GM21528 (cell line): ENCODE results near the gene CD207.

ENCODE experiments used
- ATAC-seq: cut with Tn5 transposase; IDR thresholded peaks from one replicate; pipeline ENCODE4 v1.9.1; 2021; ENCODE audit warnings: mild to moderate bottlenecking, moderate library complexity; ENCODE audit not compliant: unreplicated experiment, low FRiP score

The CD207 gene

GRCh38 chr2:70796262-70796661 is 39.4 kb downstream of the CD207 start:
- ATAC-seq, result no peak

DNA sequence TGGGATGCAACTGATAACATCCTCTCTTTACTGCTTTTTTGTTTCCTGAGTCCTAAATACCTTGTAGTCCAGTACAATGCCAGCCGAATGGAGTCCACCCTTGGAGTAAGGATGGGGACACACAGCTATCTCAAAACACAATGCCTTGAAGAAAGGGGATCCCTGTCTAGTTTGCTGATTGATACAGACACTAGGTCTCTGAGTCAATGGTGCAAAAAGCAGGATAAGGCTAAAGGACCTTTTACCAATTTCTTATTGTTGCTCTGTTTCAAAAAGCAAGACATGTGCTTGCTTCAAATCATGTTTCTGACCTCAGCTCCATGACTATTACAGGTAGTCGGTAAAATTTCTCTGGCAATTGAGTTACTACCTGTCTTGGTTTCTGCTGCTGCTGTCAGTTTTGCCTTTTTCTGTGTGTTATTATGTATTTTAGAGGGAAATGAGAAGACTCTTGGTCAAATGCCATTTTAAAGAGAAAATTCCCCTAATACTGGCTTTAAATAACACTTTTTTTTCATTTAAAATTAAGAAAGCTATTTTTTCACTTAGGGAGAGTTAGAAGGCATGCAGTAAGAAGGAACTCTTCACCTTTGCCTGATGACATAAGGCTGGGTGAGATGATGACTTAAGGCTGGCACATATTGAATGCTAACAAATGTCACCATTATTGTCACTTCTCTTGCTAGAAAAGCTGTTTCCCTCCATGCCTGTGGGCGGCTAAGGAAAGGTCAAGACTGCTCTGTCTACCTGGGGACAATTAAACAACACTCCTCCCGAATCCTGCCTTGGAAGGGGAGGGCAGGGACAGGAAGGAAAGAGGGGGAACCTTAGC is 40.2 kb downstream of the CD207 start:
- no peak for ATAC-seq

DNA sequence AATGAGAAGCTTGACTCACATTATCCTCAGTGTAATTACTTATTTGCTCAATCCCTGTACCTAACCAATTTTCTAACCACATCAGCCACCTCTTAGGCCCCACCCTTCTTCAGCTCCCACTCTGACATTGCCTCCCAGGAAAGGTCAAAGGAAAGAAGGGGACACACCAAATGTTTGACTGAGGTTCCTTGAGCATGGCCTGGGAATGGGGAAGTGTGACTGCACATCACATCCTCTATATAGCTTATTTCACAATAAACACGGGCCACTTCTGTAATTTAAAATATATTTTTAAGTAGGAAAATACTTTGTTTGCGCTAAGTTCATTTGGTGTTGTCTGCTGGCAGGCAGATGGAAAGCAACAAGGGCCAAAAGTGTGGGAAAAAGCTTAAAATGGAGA is 42.2 kb downstream of the CD207 start:
- ATAC-seq, result no peak

GRCh38 chr2:70790136-70790828 is 45.3 kb downstream of the CD207 start, which contains the start of gene FIGLA:
FIGLA (minus strand) TSS chr2:70790643; CDS start chr2:70790638, 5 bp downstream.
- ATAC-seq, result no peak

- no peak for ATAC-seq
Observed at GRCh38 chr2:70789304-70790135, 46.1 kb downstream of the CD207 start.

DNA sequence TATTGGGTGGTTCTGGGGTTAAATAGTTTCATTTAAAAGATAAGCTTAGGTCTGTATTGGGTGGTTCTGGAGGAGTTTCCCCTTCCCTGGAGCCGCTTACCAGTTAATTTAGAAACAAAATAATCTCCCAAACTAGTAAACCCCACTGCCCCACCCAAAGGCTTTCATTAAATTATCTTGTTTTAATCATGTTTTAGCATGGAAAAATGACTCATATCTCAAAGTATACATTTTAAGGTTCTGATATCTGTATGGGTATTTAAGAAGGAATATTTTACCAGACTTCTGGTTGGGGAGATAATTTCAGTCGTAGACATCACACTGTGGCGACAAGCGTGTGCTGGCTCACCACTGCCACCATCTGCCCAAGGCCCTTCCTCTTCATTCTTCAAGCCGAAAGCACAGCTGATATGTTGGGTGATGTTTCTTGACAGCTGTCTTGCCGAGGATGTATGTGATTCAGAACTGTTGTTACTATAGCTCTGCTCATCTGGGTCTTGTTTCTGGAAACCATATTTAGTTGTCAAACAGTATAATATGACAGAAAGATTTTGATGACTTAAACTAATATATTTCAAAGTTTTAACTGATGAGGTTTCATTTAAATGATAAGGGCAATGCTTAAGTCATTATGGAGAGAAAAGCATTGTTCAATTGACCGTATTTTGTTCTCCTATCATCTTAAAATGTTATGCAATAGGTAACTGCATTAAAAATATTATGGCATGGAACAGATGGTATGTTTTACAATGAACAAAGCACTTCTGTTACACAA is 50.3 kb downstream of the CD207 start:
- ATAC-seq, result no peak

DNA sequence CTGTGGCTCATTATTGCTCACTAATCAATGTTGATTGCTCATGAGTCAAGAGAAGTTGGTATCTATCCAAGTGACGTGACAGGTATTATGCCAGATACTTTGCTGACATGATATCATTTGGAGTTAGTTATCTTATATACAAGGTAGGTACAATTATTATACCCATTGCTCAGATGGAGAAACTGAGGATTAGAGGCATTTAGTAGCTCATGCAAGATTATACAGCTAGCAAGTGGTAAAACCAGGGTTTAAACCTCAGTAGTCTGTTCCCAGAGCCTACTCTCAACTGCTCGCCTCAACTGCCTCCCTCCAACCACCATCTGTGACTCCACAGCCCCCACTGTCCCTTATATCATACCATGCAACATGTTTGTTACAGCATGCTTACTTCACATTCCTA is 51.3 kb downstream of the CD207 start:
- ATAC-seq, result no peak
